SU-DHL-6 (cell line): ENCODE measurements around the gene GRM5.

Experiments
- H2AFZ ChIP-seq: fragments of 200-600 bp; sonication (generic); 2 replicates; pipeline ENCODE4 v1.6.1; 2014; ENCODE audit warnings: low read depth, mild to moderate bottlenecking, moderate library complexity, mixed read lengths, antibody characterized with exemption, low read length; ENCODE audit not compliant: severe bottlenecking
- H3F3A ChIP-seq: fragments of 200-600 bp; shearing (Covaris generic); 2 replicates; pipeline ENCODE4 v1.6.0; 2016; ENCODE audit warnings: antibody characterized with exemption, mild to moderate bottlenecking; ENCODE audit not compliant: insufficient read depth
- H3K27ac ChIP-seq: fragments of 200-600 bp; sonication (generic); 2 replicates; pipeline ENCODE4 v1.5.1; 2016; ENCODE audit warnings: low read depth, mild to moderate bottlenecking, low read length, moderate library complexity, mixed read lengths
- H3K27me3 ChIP-seq: fragments of 200-600 bp; sonication (generic), shearing (Covaris generic); 2 replicates; pipeline ENCODE4 v1.6.0; 2014; ENCODE audit warnings: mild to moderate bottlenecking, low read length
- H3K36me3 ChIP-seq: fragments of 200-600 bp; sonication (generic); 2 replicates; pipeline ENCODE4 v1.6.1; 2014; ENCODE audit warnings: mild to moderate bottlenecking, low read length, mixed read lengths
- H3K4me2 ChIP-seq: fragments of 300-600, 200-600 bp; shearing (Covaris generic), sonication (generic); 2 replicates; pipeline ENCODE4 v1.6.0; 2014; ENCODE audit warnings: low read length, low read depth, mild to moderate bottlenecking; ENCODE audit not compliant: poor library complexity, severe bottlenecking
- H3K4me3 ChIP-seq: fragments of 200-600 bp; sonication (generic); 2 replicates; pipeline ENCODE4 v1.5.1; 2014; ENCODE audit warnings: antibody characterized with exemption, low read length, mild to moderate bottlenecking, mixed read lengths; ENCODE audit not compliant: insufficient read depth, poor library complexity, severe bottlenecking
- H3K79me2 ChIP-seq: fragments of 200-600 bp; sonication (generic); 2 replicates; pipeline ENCODE4 v1.6.1; 2014; ENCODE audit warnings: mild to moderate bottlenecking, low read length, moderate library complexity; ENCODE audit not compliant: insufficient read depth
- H3K9ac ChIP-seq: fragments of 200-600 bp; sonication (generic); 2 replicates; pipeline ENCODE4 v1.7.0; 2014; ENCODE audit warnings: mild to moderate bottlenecking, low read length
- H3K9me2 ChIP-seq: fragments of 200-600 bp; sonication (generic); replicated peaks from 2 replicates; pipeline ENCODE4 v1.6.1; 2014; ENCODE audit warnings: low read length; ENCODE audit not compliant: insufficient read depth
- H3K9me3 ChIP-seq: fragments of 200-600 bp; sonication (generic); 2 replicates; pipeline ENCODE4 v1.6.1; 2014; ENCODE audit warnings: low read length, mixed read lengths; ENCODE audit not compliant: insufficient read depth
- H4K20me1 ChIP-seq: fragments of 200-600 bp; sonication (generic); 2 replicates; pipeline ENCODE4 v1.6.1; 2014; ENCODE audit warnings: low read depth, mild to moderate bottlenecking, antibody characterized with exemption, low read length, moderate library complexity, mixed read lengths
- CTCF ChIP-seq: fragments of 200-600 bp; sonication (generic); IDR thresholded peaks from one replicate; pipeline ENCODE4 v1.5.1; 2017; ENCODE audit warnings: antibody characterized with exemption, mild to moderate bottlenecking, low read length, moderate library complexity; ENCODE audit not compliant: insufficient read depth, poor library complexity, severe bottlenecking
- EZH2phosphoT487 ChIP-seq: fragments of 200-600 bp; sonication (generic), shearing (Covaris generic); conservative IDR thresholded peaks from 2 replicates; pipeline ENCODE4 v1.6.1; 2018; ENCODE audit warnings: mild to moderate bottlenecking, antibody characterized with exemption, low read length, moderate library complexity, mixed read lengths

The GRM5 gene

GRCh38 chr11:88597387-88597786 is 468.4 kb downstream of the GRM5 start:
- no peaks in the 10 kb centered on the region for H3K9me3 ChIP-seq
- no peaks in the 10 kb centered on the region for H3K79me2 ChIP-seq
- no peak overlapping the region for H2AFZ ChIP-seq
- no peaks in the 10 kb centered on the region for H3F3A ChIP-seq
- no peaks in the 10 kb centered on the region for H4K20me1 ChIP-seq
- no peak overlapping the region for H3K4me3 ChIP-seq
- H3K9ac ChIP-seq = no peak overlapping the region
- no peak overlapping the region for H3K27ac ChIP-seq
- no peak overlapping the region for H3K4me2 ChIP-seq
- H3K36me3 ChIP-seq = no peaks in the 10 kb centered on the region; the same call in 1 of the 2 replicates
- TF ChIP-seq EZH2phosphoT487 (no peak), CTCF (no peak)
- H3K27me3 ChIP-seq = no peaks in the 10 kb centered on the region
- H3K9me2 ChIP-seq = no peaks in the 10 kb centered on the region

GRCh38 chr11:88596786-88597185 is 469.0 kb downstream of the GRM5 start:
- Histone ChIP-seq H3K27ac (no peak overlapping the region), H2AFZ (no peak overlapping the region), H3K9me3 (no peaks in the 10 kb centered on the region), H3K4me3 (no peak overlapping the region), H3K27me3 (no peaks in the 10 kb centered on the region), H4K20me1 (no peaks in the 10 kb centered on the region), H3K9me2 (no peaks in the 10 kb centered on the region), H3K9ac (no peak overlapping the region), H3F3A (no peaks in the 10 kb centered on the region), H3K36me3 (no peaks in the 10 kb centered on the region; the same call in 1 of the 2 replicates), H3K4me2 (no peak overlapping the region), H3K79me2 (no peaks in the 10 kb centered on the region)
- TF ChIP-seq EZH2phosphoT487 = no peak
- TF ChIP-seq CTCF = no peak

- no peaks in the 10 kb centered on the region for H3K9me3 ChIP-seq
- H3K9me2 ChIP-seq = no peaks in the 10 kb centered on the region
- no peak overlapping the region for H3K27ac ChIP-seq
- no peaks in the 10 kb centered on the region; the same call in 1 of the 2 replicates for H3K36me3 ChIP-seq
- no peak overlapping the region for H2AFZ ChIP-seq
- no peak overlapping the region for H3K4me2 ChIP-seq
- no peaks in the 10 kb centered on the region for H3K27me3 ChIP-seq
- no peak overlapping the region for H3K9ac ChIP-seq
- no peaks in the 10 kb centered on the region for H3F3A ChIP-seq
- no peaks in the 10 kb centered on the region for H3K79me2 ChIP-seq
- no peaks in the 10 kb centered on the region for H4K20me1 ChIP-seq
- TF ChIP-seq EZH2phosphoT487 = no peak
- TF ChIP-seq CTCF = no peak
- H3K4me3 ChIP-seq = no peak overlapping the region
Measured at GRCh38 chr11:88594274-88594950, 471.4 kb downstream of the GRM5 start.
